Activated naive CD8-positive, alpha-beta T cell treated with anti-CD3 and anti-CD28 coated beads, Interleukin-2, amount 50 U/mL, for 24 hours (primary cell): ENCODE data around the gene HRH2.

Experiments
- ATAC-seq: fragments of 150-1000 bp; cut with Tn5 transposase; one replicate; pipeline ENCODE4 v1.10.0; 2021
- DNase-seq: peaks from one replicate; pipeline ENCODE4 v3.0.0; 2021
- H3K27ac Mint-ChIP-seq: one replicate; pipeline ENCODE4 v1.8.0; 2021; ENCODE audit warnings: mild to moderate bottlenecking, mixed read lengths
- H3K27me3 Mint-ChIP-seq: one replicate; pipeline ENCODE4 v1.8.0; 2021; ENCODE audit warnings: mixed read lengths
- H3K36me3 Mint-ChIP-seq: one replicate; pipeline ENCODE4 v1.8.0; 2021; ENCODE audit warnings: low read depth, mixed read lengths
- H3K4me1 Mint-ChIP-seq: one replicate; pipeline ENCODE4 v1.8.0; 2021; ENCODE audit warnings: mixed read lengths
- H3K4me3 Mint-ChIP-seq: one replicate; pipeline ENCODE4 v1.8.0; 2021; ENCODE audit warnings: mild to moderate bottlenecking, moderate library complexity, mixed read lengths
- H3K9me3 Mint-ChIP-seq: one replicate; pipeline ENCODE4 v1.8.0; 2021; ENCODE audit warnings: mixed read lengths

Gene HRH2

GRCh38 chr5:175655411-175655810 lies 2.5 kb upstream of the HRH2 start:
- Mint-ChIP-seq H3K27me3 (peaks cover 4% of the 10 kb centered on the region), H3K4me1 (peaks cover 85% of the 10 kb centered on the region), H3K27ac (peak overlapping the region; percentile 100), H3K9me3 (peaks cover 7% of the 10 kb centered on the region), H3K36me3 (peaks cover 27% of the 10 kb centered on the region), H3K4me3 (peak overlapping the region; percentile 12)
- ATAC-seq (no peak), DNase-seq (no peak)

- peaks cover 4% of the 10 kb centered on the region for H3K27me3 Mint-ChIP-seq
These were observed 905 bp upstream of the HRH2 start for GRCh38 chr5:175656966-175657365.

GRCh38 chr5:175658299-175659145 lies 651 bp downstream of the HRH2 start:
- H3K4me1 Mint-ChIP-seq = peaks cover 81% of the 10 kb centered on the region
- DNase-seq (peak; percentile 47), ATAC-seq (peak; percentile 56)
- H3K27me3 Mint-ChIP-seq = no peaks in the 10 kb centered on the region
- peak overlapping the region; percentile 84 for H3K27ac Mint-ChIP-seq
- peak overlapping the region; percentile 92 for H3K4me3 Mint-ChIP-seq
- peaks cover 38% of the 10 kb centered on the region for H3K36me3 Mint-ChIP-seq
- H3K9me3 Mint-ChIP-seq = no peaks in the 10 kb centered on the region

More at GRCh38 chr5:175656966-175657365, 905 bp upstream of the HRH2 start:
- peaks cover 31% of the 10 kb centered on the region for H3K36me3 Mint-ChIP-seq
- ATAC-seq (no peak), DNase-seq (no peak)
- H3K4me3 Mint-ChIP-seq = peak overlapping the region; percentile 89
- peak overlapping the region; percentile 91 for H3K27ac Mint-ChIP-seq
- H3K9me3 Mint-ChIP-seq = no peaks in the 10 kb centered on the region
- H3K4me1 Mint-ChIP-seq = peaks cover 81% of the 10 kb centered on the region

- Mint-ChIP-seq H3K36me3 (peaks cover 40% of the 10 kb centered on the region), H3K4me3 (peak overlapping the region; percentile 92), H3K4me1 (peaks cover 75% of the 10 kb centered on the region), H3K9me3 (no peaks in the 10 kb centered on the region), H3K27ac (no peak overlapping the region), H3K27me3 (no peaks in the 10 kb centered on the region)
- no peak for ATAC-seq
- no peak for DNase-seq
These were observed 1.8 kb downstream of the HRH2 start for GRCh38 chr5:175659546-175660253.

- H3K4me3 Mint-ChIP-seq = no peak overlapping the region
- peak overlapping the region; percentile 13 for H3K27ac Mint-ChIP-seq
- peaks cover 59% of the 10 kb centered on the region for H3K4me1 Mint-ChIP-seq
- H3K36me3 Mint-ChIP-seq = peaks cover 50% of the 10 kb centered on the region
- DNase-seq = no peak
- no peak for ATAC-seq
- H3K27me3 Mint-ChIP-seq = no peaks in the 10 kb centered on the region
- no peaks in the 10 kb centered on the region for H3K9me3 Mint-ChIP-seq
These were observed 5.6 kb downstream of the HRH2 start for GRCh38 chr5:175663186-175664184.

- H3K4me1 Mint-ChIP-seq = peaks cover 52% of the 10 kb centered on the region
- DNase-seq (no peak), ATAC-seq (no peak)
- H3K27ac Mint-ChIP-seq = no peak overlapping the region
- H3K4me3 Mint-ChIP-seq = no peak overlapping the region
- H3K27me3 Mint-ChIP-seq = no peaks in the 10 kb centered on the region
- H3K9me3 Mint-ChIP-seq = no peaks in the 10 kb centered on the region
- H3K36me3 Mint-ChIP-seq = peaks cover 44% of the 10 kb centered on the region
These were observed 6.9 kb downstream of the HRH2 start for GRCh38 chr5:175664723-175665122.

GRCh38 chr5:175666216-175666615 lies 8.3 kb downstream of the HRH2 start:
- peaks cover 49% of the 10 kb centered on the region for H3K4me1 Mint-ChIP-seq

GRCh38 chr5:175668006-175668405 lies 10.1 kb downstream of the HRH2 start:
- Mint-ChIP-seq H3K27ac (no peak overlapping the region), H3K27me3 (no peaks in the 10 kb centered on the region), H3K36me3 (peaks cover 20% of the 10 kb centered on the region), H3K9me3 (no peaks in the 10 kb centered on the region), H3K4me1 (peaks cover 38% of the 10 kb centered on the region), H3K4me3 (no peak overlapping the region)
- DNase-seq (no peak), ATAC-seq (no peak)

More at GRCh38 chr5:175666216-175666615, 8.3 kb downstream of the HRH2 start:
- Mint-ChIP-seq H3K27ac (no peak overlapping the region), H3K9me3 (no peaks in the 10 kb centered on the region), H3K36me3 (peaks cover 33% of the 10 kb centered on the region), H3K27me3 (no peaks in the 10 kb centered on the region), H3K4me3 (no peak overlapping the region)
- DNase-seq = no peak
- ATAC-seq = no peak

GRCh38 chr5:175670372-175670771 lies 12.5 kb downstream of the HRH2 start:
- H3K27ac Mint-ChIP-seq = peak overlapping the region; percentile 33
- peaks cover 32% of the 10 kb centered on the region for H3K36me3 Mint-ChIP-seq
- no peak for DNase-seq
- no peak for ATAC-seq
- H3K4me1 Mint-ChIP-seq = peaks cover 21% of the 10 kb centered on the region
- H3K27me3 Mint-ChIP-seq = no peaks in the 10 kb centered on the region
- H3K4me3 Mint-ChIP-seq = no peak overlapping the region
- H3K9me3 Mint-ChIP-seq = no peaks in the 10 kb centered on the region

- no peak overlapping the region for H3K4me3 Mint-ChIP-seq
- no peak overlapping the region for H3K27ac Mint-ChIP-seq
- no peaks in the 10 kb centered on the region for H3K27me3 Mint-ChIP-seq
- H3K9me3 Mint-ChIP-seq = no peaks in the 10 kb centered on the region
- DNase-seq (no peak), ATAC-seq (no peak)
- peaks cover 19% of the 10 kb centered on the region for H3K4me1 Mint-ChIP-seq
- H3K36me3 Mint-ChIP-seq = peaks cover 36% of the 10 kb centered on the region
These were observed 13.1 kb downstream of the HRH2 start for GRCh38 chr5:175671013-175671412.

GRCh38 chr5:175672976-175673648 lies 15.2 kb downstream of the HRH2 start:
- no peak overlapping the region for H3K27ac Mint-ChIP-seq
- H3K4me3 Mint-ChIP-seq = no peak overlapping the region
- no peak for DNase-seq
- peaks cover 26% of the 10 kb centered on the region for H3K36me3 Mint-ChIP-seq
- no peaks in the 10 kb centered on the region for H3K27me3 Mint-ChIP-seq
- peaks cover 29% of the 10 kb centered on the region for H3K4me1 Mint-ChIP-seq
- no peak for ATAC-seq
- H3K9me3 Mint-ChIP-seq = no peaks in the 10 kb centered on the region

GRCh38 chr5:175674731-175675346 lies 17.0 kb downstream of the HRH2 start:
- DNase-seq (no peak), ATAC-seq (no peak)
- Mint-ChIP-seq H3K27me3 (no peaks in the 10 kb centered on the region), H3K9me3 (no peaks in the 10 kb centered on the region), H3K4me3 (no peak overlapping the region), H3K27ac (no peak overlapping the region), H3K36me3 (peaks cover 26% of the 10 kb centered on the region), H3K4me1 (peaks cover 37% of the 10 kb centered on the region)

GRCh38 chr5:175675873-175676272 lies 18.0 kb downstream of the HRH2 start:
- Mint-ChIP-seq H3K9me3 (no peaks in the 10 kb centered on the region), H3K4me1 (peaks cover 33% of the 10 kb centered on the region), H3K27ac (no peak overlapping the region), H3K36me3 (peaks cover 24% of the 10 kb centered on the region), H3K27me3 (no peaks in the 10 kb centered on the region), H3K4me3 (no peak overlapping the region)
- no peak for ATAC-seq
- DNase-seq = no peak
